Activated CD4-positive, alpha-beta T cell treated with anti-CD3 and anti-CD28 coated beads, Interleukin-2, Interleukin-4, amounts not matched to agents 100 ng/mL and 50 ng/mL, durations not matched to agents 16 hours and 8 hours (primary cell): ENCODE results near the gene HIP1.
A peak's percentile ranks its signal among the peaks of the same experiment; 100 is the strongest.
"Not testable (repeated sequence)": the region's sequence is repeated elsewhere in the genome, so short reads cannot be mapped to it uniquely, and the experiment has no call there.

Experiments
- DNase-seq: peaks from one replicate; pipeline ENCODE4 v3.0.0-alpha.2; 2020; ENCODE audit warnings: low spot score

HIP1 gene

GRCh38 chr7:75738604-75738974, at the start of gene HIP1:
TSS of gene HIP1 (minus strand) at chr7:75738941. CDS start at chr7:75738920, 21 bp downstream.
- DNase-seq, result no peak

- DNase-seq, result not testable (repeated sequence)
Observed at GRCh38 chr7:75788154-75788847, 49.6 kb upstream of the HIP1 start.

DNA sequence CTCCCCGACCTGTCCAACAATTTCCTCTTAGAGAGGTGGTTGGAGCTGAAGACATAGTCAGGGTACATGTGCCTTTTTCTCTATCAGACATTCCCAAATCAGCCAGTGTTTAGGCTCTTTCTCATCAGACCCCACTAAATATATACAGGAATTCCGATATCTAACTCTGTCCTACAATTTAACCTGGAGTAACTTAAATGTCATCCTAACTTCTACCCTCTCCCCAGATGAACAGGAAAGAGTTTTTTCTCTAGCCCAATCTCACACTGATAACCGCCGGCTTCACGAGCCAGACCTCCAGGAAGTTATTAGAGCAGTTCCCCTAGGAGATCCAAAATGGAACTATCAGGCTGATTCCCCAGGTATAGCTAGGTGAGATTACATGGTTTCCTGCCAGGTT, 44.3 kb upstream of the HIP1 start:
- not testable (repeated sequence) for DNase-seq

DNA sequence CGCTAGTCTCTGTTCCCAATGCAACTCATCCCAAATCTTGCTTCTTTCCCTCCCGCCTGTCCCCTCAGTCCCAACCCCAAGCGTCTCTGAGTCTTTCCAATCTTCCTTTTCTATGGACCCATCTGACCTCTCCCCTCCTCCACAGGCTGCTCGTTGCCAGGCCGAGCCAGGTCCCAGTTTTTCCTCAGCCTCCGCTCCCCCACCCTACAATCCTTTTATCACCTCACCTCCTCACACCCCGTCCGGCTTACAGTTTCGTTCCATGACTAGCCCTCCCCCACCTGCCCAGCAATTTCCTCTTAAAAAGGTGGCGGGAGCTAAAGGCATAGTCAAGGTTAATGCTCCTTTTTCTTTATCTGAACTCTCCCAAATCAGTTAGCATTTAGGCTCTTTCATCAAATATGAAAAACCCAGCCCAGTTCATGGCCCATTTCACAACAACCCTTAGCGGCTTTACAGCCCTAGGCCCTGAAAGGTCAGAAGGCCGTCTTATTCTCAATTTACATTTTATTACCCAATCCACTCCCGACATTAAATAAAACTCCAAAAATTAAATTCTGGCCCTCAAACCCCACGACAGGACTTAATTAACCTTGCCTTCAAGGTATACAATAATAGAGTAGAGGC, 42.0 kb upstream of the HIP1 start:
- DNase-seq, result not testable (repeated sequence)

- not testable (repeated sequence) for DNase-seq
Observed at GRCh38 chr7:75779516-75779915, 40.8 kb upstream of the HIP1 start.

DNA sequence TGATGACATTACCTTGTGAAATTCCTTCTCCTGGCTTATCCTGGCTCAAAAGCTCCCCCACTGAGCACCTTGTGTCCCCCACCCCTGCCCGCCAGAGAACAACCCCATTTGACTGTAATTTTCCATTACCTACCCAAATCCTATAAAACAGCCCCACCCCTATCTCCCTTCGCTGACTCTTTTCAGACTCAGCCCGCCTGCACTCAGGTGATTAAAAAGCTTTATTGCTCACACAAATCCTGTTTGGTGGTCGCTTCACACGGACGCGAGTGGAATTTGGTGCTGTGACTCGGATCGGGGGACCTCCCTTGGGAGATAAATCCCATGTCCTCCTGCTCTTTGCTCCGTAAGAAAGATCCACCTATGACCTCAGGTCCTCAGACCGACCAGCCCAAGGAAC, 40.3 kb upstream of the HIP1 start:
- not testable (repeated sequence) for DNase-seq

DNA sequence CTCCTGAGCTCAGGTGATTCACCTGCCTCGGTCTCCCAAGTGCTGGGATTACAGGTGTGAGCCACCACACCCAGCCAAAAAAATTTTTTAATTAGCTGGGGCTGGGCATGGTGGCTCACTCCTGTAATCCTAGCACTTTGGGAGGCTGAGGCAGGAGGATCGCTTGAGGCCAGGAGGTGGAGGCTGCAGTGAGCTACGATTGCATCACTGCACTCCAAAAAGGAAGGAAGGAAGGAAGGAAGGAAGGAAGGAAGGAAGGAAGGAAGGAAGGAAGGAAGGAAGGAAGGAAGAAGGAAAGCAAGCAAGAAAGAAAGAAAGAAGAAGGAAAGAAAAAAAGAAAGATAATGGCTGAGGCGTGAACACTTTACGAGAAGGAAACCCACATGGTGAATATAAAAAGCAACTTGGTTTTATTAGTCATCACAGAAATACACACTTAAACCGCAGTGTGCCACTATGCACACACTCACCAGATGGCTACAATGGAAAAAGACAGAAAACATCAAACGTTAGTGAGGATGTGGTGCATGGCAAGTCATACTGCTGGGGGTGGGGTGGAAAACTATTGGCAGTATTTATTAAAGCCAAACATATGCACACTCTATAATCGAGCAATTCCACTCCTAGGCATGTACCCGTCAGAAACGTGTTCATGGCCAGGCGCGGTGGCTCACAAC, 37.7 kb upstream of the HIP1 start:
- peak; percentile 86 for DNase-seq

- DNase-seq, result not testable (repeated sequence)
Observed at GRCh38 chr7:75773958-75774357, 35.2 kb upstream of the HIP1 start.

DNA sequence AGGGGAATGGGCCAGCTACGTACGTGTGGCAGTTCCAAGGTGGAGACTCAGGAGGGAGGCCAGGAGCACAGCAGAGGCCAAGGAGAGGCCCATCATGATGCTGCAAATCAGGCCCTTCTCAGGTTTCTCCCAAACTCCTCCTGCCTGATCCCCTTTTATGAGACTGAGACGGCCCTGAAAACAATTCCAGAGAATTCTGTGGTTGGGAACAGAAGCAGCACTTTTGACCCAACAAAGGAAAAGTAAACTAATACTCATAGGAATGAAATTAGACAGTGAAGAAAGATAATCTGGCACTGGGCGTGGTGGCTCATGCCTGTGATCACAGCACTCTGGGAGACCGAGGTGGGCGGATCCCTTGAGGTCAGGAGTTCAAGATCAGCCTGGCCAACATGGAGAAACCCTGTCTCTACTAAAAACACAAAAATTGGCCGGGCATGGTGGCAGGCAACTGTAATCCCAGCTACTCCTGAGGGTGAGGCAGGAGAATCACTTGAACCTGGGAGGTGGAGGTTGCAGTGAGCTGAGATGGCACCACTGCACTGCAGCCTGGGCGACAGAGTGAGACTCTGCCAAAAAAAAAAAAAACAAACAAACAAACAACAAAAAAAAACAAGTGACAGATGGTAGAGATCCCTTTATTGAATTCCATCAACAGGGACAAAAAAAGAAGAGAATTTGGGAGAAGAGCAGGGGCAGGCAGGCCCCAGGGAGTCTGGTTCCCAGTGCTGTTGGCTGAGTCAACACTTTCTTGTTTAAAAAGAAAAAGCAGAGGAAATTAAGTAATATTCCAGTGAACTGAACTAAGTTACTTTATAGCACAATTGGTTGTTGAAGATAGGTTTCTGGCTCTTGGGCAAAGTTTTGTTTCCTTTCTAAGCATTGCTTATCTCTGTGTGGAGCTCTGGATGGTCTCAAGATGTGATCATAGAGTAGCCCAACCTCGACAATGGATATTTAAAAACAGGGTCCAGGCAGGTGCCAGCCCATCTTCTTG, 33.6 kb upstream of the HIP1 start, which contains the start of gene CCL26:
Gene CCL26, minus strand, starts transcription at position 131 of the 997 bp plus-strand sequence. Its CDS starts 35 bp downstream, at position 96.
- DNase-seq, result no peak

DNA sequence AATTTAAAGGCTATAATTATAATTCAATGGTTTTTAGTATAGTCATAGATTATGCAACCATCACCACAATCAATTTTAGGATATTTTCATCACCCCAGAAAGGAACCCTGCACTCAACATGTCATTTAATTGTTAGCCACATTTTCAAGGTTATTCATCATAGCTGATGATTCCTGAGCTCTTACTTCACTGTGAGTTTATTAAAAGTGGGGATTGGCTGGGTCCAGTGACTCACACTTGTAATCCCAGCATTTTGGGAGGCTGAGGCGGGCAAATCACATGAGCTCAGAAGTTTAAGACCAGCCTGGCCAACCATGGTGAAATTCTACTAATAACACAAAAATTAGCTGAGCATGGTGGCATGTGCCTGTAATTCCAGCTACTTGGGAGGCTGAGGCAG, 32.5 kb upstream of the HIP1 start:
- no peak for DNase-seq

- DNase-seq, result peak; percentile 40
Observed at GRCh38 chr7:75762350-75762917, 23.7 kb upstream of the HIP1 start.

GRCh38 chr7:75761801-75762200, 23.1 kb upstream of the HIP1 start:
- not testable (repeated sequence) for DNase-seq

GRCh38 chr7:75758491-75758890, 19.8 kb upstream of the HIP1 start:
- no peak for DNase-seq

DNA sequence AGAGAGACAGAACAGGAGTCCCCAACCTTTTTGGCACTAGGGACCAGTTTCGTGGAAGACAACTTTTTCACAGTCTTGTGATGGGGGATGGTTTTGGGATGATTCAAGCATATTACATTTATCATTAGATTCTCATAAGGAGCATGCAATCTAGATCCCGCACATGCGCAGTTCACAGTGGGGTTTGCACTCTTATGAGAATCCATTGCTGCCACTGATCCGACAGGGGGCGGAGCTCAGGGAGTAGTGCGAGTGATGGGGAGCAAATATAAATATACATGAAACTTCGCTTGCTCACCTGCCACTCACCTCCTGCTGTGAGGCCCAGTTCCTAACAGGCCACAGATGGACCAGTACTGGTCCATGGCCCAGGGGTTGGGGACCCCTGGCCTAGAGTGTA, 19.1 kb upstream of the HIP1 start:
- no peak for DNase-seq

- DNase-seq, result no peak
Observed at GRCh38 chr7:75756991-75757676, 18.4 kb upstream of the HIP1 start.

- DNase-seq, result no peak
Observed at GRCh38 chr7:75756206-75756990, 17.7 kb upstream of the HIP1 start.

- DNase-seq, result no peak
Observed at GRCh38 chr7:75743455-75743859, 4.7 kb upstream of the HIP1 start.

- no peak for DNase-seq
Observed at GRCh38 chr7:75740846-75741497, 2.2 kb upstream of the HIP1 start.
